ENCODE data around the gene POU2F3. TPM values are rescaled to one million over a fixed set of nuclear protein-coding genes. Genes with fewer than 3 reads are reported as not detected.

POU2F3 gene
- under 1 TPM in 1 of 5 experiments, not detected in 4; 0.24 TPM for total RNA-seq
- polyA plus RNA-seq: not detected
- not detected for total RNA-seq

DNA sequence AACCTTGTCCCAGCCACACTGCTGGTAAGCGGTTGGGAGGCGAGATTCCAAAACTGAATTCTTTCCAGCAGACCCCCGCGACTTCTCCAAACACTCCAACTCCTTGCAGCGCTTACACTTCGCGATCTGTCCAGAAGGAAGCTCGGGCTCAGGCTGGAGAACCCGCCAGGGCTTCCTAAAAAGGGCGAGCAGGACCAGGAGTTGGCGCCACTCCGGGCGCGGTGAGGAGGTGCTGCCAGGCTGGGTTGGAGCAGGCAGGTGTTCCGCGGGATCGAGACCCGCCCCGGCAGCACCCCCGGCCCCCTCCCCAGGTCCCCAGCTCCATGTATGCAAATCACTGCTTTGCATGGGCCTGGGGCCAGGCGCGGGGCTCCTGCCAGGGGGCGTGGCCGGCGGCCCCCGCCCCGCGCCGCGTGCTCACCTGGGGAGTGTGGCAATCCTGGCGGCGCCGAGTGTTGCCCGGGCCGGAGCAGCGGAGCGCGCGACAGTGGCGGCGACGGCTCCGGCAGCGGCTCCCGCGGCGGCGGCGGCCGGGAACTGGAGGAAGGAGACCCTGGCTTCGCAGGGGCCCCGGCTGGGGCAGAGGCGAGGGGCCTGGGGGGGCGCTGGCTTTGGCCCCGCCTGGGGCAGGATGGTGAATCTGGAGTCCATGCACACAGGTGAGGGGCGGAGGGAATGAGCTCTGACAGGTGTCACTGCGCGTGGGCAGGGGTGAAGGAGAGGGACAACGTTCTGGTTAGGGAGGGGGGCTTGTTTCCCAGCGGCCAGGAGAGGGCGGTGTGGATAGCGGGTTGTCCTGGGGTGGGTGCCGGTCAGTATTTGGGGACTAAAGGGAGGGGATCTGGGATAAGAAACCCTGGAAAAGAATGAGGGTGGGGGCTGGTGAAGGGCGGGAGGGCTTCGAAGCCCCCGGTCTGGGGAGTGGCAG is at the start of gene POU2F3:
TSS of gene POU2F3 (plus strand) at position 428 of the 928 bp plus-strand sequence. CDS start at position 632, 204 bp downstream.
- H3K4me1 ChIP-seq (ENCODE audit: control insufficient read depth in 2 of 2, insufficient read depth in 2 of 2, low read length in 2 of 2): no peaks in the 10 kb centered on the region
- no peak for DNase-seq

DNA sequence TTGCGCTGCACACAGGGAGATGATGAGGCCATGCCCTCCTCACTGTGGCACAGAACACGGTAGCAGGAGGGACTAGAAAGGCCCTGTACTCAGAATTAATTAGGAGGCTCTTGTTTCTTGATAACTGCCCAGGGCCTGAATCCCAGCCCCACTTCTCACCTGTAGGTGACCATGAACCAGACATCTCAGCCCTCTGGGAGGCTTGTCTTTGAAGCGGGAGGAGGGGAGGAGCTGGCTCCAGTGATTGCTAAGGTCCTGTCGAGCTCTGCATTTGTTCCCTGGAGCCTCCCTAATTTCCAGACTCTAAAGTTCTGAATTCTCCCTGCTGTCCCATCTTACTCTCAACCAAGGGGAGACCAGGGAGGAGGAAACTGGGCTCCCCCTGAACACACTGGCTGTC is 48.9 kb upstream of the POU2F3 start:
- no peak overlapping the region for H3K4me3 Mint-ChIP-seq
- DNase-seq: no peak
- no peak overlapping the region for H3K27ac ChIP-seq (ENCODE audit: low read depth, low read length)
- H3K4me3 ChIP-seq (ENCODE audit: low read length): no peak overlapping the region
- ATAC-seq: no peak
- peaks cover 0 to 23% (median 4%) of the 10 kb centered on the region in 5 donors for H3K27me3 Mint-ChIP-seq
- H3K27ac Mint-ChIP-seq: no peak overlapping the region
- ChIA-PET CTCF (interaction anchor here (0.6 kb wide), 1 partner anchor 1001 kb away, joined by 5 read pairs; no protein-coding TSS in a partner anchor), POLR2A (no interaction called here)
- no peaks in the 10 kb centered on the region for H3K36me3 Mint-ChIP-seq
- peaks cover 0 to 2% (median 0%) of the 10 kb centered on the region in 7 donors for H3K4me1 Mint-ChIP-seq
- no peaks in the 10 kb centered on the region for H3K27me3 ChIP-seq (ENCODE audit: control insufficient read depth in 2 of 2, insufficient read depth in 2 of 2, low read length in 2 of 2)
- no peaks in the 10 kb centered on the region for H3K9me3 ChIP-seq (ENCODE audit: control insufficient read depth in 2 of 3, low read length in 3 of 3)
- intact Hi-C loops (cut with micrococcal nuclease): no loop called here
- H3K9me3 Mint-ChIP-seq: peaks cover 0 to 2% (median 0%) of the 10 kb centered on the region in 11 donors
- no peaks in the 10 kb centered on the region for H3K36me3 ChIP-seq (ENCODE audit: control insufficient read depth in 2 of 3, insufficient read depth in 3 of 3, low read length in 3 of 3)
- H3K4me1 ChIP-seq (ENCODE audit: control insufficient read depth in 2 of 2, insufficient read depth in 2 of 2, low read length in 2 of 2): no peaks in the 10 kb centered on the region

More for the DNA sequence above, at the start of gene POU2F3:
- H3K36me3 Mint-ChIP-seq: peaks cover 0 to 6% (median 0%) of the 10 kb centered on the region in 5 donors
- Histone ChIP-seq H3K4me3 (ENCODE audit: low read length) (no peak within 1 kb of the TSS), H3K9me3 (ENCODE audit: control insufficient read depth in 2 of 3, low read length in 3 of 3) (no peaks in the 10 kb centered on the region), H3K27ac (ENCODE audit: low read depth, low read length) (no peak within 1 kb of the TSS), H3K27me3 (ENCODE audit: control insufficient read depth in 2 of 2, insufficient read depth in 2 of 2, low read length in 2 of 2) (peaks cover 0 to 4% of the 10 kb centered on the region in 2 donors), H3K36me3 (ENCODE audit: control insufficient read depth in 2 of 3, insufficient read depth in 3 of 3, low read length in 3 of 3) (no peaks in the 10 kb centered on the region)
- ChIA-PET POLR2A (no interaction called here), CTCF (interaction anchor here (0.6 kb wide), 1 partner anchor 65 kb away, joined by 3 read pairs; no protein-coding TSS in a partner anchor)
- H3K27ac Mint-ChIP-seq: no peak within 1 kb of the TSS
- peaks cover 0 to 5% (median 0%) of the 10 kb centered on the region in 11 donors for H3K9me3 Mint-ChIP-seq
- H3K4me1 Mint-ChIP-seq: peaks cover 0 to 21% (median 0%) of the 10 kb centered on the region in 7 donors
- intact Hi-C loops (cut with micrococcal nuclease): no loop called here
- H3K4me3 Mint-ChIP-seq: no peak within 1 kb of the TSS
- peaks cover 58 to 83% (median 64%) of the 10 kb centered on the region in 5 donors for H3K27me3 Mint-ChIP-seq
- no peak for ATAC-seq

DNA sequence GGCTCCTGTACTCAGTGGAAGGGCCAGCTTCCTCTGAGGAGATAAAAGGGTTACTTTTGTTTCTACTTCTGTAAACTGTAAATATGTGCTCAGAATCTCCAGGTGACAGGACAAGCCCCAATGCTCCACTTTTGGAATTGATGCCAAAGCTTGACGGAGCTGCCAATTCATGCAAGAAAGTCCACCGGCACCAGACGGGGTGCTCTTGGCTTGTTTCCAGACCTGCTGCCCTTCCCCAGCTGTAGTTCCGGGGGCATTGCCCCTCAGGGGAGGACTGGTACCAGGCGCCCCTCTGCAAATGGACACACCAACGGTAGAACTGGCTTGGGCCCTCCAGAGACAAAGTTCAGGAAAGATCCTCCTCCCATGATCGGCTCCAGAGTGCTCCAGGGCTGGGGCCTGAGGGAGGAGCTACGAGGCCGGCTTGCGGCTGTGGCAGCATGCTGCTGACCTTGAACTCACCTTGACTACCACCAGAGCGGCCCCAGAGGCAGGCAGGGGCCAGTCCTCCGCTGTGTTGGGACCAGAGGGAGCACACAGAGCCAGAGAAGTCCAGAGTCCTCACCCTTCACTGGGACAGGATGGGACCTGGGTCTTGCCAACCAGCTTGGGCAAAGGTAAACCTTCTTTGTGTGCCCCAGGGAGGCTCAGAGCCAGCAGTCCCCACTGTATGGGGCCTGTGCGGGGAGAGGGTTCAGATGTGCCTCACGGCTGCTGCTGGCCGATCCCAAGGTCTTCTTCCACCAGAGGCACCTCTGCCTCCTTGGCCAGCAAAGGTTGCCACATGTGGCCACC is 46.9 kb upstream of the POU2F3 start:
- no peak for DNase-seq
- no peak overlapping the region for H3K27ac ChIP-seq (ENCODE audit: low read depth, low read length)
- no peaks in the 10 kb centered on the region for H3K36me3 ChIP-seq (ENCODE audit: control insufficient read depth in 2 of 3, insufficient read depth in 3 of 3, low read length in 3 of 3)
- H3K36me3 Mint-ChIP-seq: no peaks in the 10 kb centered on the region
- H3K27me3 Mint-ChIP-seq: peaks cover 0 to 21% (median 6%) of the 10 kb centered on the region in 5 donors
- H3K9me3 ChIP-seq (ENCODE audit: control insufficient read depth in 2 of 3, low read length in 3 of 3): no peaks in the 10 kb centered on the region
- no peaks in the 10 kb centered on the region for H3K4me1 ChIP-seq (ENCODE audit: control insufficient read depth in 2 of 2, insufficient read depth in 2 of 2, low read length in 2 of 2)
- H3K4me3 ChIP-seq (ENCODE audit: low read length): no peak overlapping the region
- POLR2A ChIA-PET: no interaction called here
- no peaks in the 10 kb centered on the region for H3K9me3 Mint-ChIP-seq
- intact Hi-C loops (cut with micrococcal nuclease): no loop called here
- H3K27ac Mint-ChIP-seq: no peak overlapping the region
- ATAC-seq: no peak
- CTCF ChIA-PET: interaction anchor here (0.7 kb wide), 1 partner anchor 40 kb away, joined by 3 read pairs; no protein-coding TSS in a partner anchor
- no peaks in the 10 kb centered on the region for H3K27me3 ChIP-seq (ENCODE audit: control insufficient read depth in 2 of 2, insufficient read depth in 2 of 2, low read length in 2 of 2)
- H3K4me3 Mint-ChIP-seq: no peak overlapping the region
- peaks cover 0 to 2% (median 0%) of the 10 kb centered on the region in 7 donors for H3K4me1 Mint-ChIP-seq

DNA sequence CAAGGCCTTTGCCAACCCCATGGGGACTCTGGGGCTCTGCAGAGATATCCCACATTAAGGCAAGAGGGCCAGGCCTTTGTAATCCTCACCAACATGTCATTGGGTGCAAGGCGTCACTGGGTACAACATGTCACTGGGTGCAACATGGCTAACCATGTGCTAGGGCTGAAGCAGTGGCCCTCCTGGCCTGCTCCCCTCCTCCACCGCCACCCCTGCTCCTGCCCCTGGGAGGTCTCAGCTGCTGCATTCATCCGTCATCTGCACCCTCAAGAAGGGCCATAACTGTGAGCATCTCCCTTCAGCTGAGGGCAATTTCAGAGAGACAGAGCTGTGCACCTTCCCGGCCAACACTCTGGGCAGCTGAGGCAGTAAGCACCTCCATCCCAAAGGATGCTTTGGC is 45.8 kb upstream of the POU2F3 start:
- intact Hi-C loops (cut with micrococcal nuclease): no loop called here

DNA sequence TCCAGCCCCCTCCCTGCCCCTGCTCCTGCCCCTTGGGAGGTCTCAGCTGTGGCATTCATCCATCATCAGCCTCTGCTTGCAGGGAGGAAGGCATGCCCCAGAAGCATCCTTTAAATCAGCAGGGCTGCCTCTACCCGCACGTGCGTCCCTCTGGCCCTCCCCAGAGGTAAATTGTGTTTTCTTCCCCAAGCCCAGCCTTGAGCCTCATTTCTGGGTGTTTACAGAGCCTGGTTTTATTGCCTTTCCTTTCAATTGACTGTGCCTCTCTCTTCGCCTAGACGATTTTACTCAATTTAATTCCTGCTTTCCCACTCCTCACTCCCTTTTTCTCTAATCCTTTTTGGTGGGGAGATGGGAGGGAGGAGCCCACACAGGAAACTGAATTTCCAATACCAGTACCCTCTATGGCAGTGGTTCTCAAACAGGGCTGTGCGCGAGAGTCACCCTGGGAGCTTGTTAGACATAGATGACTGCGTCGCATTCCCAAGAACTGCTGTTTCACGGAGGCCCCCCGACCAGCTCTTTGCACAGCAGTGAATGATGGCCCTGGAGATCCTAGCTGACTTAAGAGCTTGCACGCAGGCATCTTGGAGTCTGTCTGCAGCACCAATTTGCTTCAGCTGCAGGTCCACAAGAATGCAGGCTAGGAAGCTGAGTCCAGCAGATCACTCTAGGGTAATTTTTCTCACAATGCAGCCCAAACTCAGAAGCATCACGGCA is 44.2 kb upstream of the POU2F3 start:
- POLR2A ChIA-PET: no interaction called here
- intact Hi-C loops (cut with micrococcal nuclease): no loop called here
- CTCF ChIA-PET: no interaction called here
- H3K27me3 Mint-ChIP-seq: peaks cover 5 to 15% (median 8%) of the 10 kb centered on the region in 5 donors
- peaks cover 0 to 2% (median 0%) of the 10 kb centered on the region in 7 donors for H3K4me1 Mint-ChIP-seq
- H3K9me3 Mint-ChIP-seq: no peaks in the 10 kb centered on the region
- Histone ChIP-seq H3K4me3 (ENCODE audit: low read length) (no peak overlapping the region), H3K9me3 (ENCODE audit: control insufficient read depth in 2 of 3, low read length in 3 of 3) (no peaks in the 10 kb centered on the region), H3K36me3 (ENCODE audit: control insufficient read depth in 2 of 3, insufficient read depth in 3 of 3, low read length in 3 of 3) (no peaks in the 10 kb centered on the region), H3K4me1 (ENCODE audit: control insufficient read depth in 2 of 2, insufficient read depth in 2 of 2, low read length in 2 of 2) (no peaks in the 10 kb centered on the region), H3K27ac (ENCODE audit: low read depth, low read length) (no peak overlapping the region), H3K27me3 (ENCODE audit: control insufficient read depth in 2 of 2, insufficient read depth in 2 of 2, low read length in 2 of 2) (no peaks in the 10 kb centered on the region)
- DNase-seq (no peak), ATAC-seq (no peak)
- H3K36me3 Mint-ChIP-seq: no peaks in the 10 kb centered on the region
- no peak overlapping the region for H3K27ac Mint-ChIP-seq
- H3K4me3 Mint-ChIP-seq: no peak overlapping the region

More for the DNA sequence above, 45.8 kb upstream of the POU2F3 start:
- no peaks in the 10 kb centered on the region for H3K36me3 Mint-ChIP-seq
- DNase-seq (no peak), ATAC-seq (no peak)
- H3K9me3 Mint-ChIP-seq: no peaks in the 10 kb centered on the region
- H3K4me3 Mint-ChIP-seq: no peak overlapping the region
- peaks cover 0 to 16% (median 6%) of the 10 kb centered on the region in 5 donors for H3K27me3 Mint-ChIP-seq
- no peaks in the 10 kb centered on the region for H3K36me3 ChIP-seq (ENCODE audit: control insufficient read depth in 2 of 3, insufficient read depth in 3 of 3, low read length in 3 of 3)
- no peaks in the 10 kb centered on the region for H3K4me1 ChIP-seq (ENCODE audit: control insufficient read depth in 2 of 2, insufficient read depth in 2 of 2, low read length in 2 of 2)
- no peak overlapping the region for H3K27ac Mint-ChIP-seq
- ChIA-PET POLR2A (no interaction called here), CTCF (interaction anchor here (0.6 kb wide), 2 partner anchors 28 to 1504 kb away, joined by 3 to 5 read pairs; no protein-coding TSS in a partner anchor)
- H3K9me3 ChIP-seq (ENCODE audit: control insufficient read depth in 2 of 3, low read length in 3 of 3): no peaks in the 10 kb centered on the region
- peaks cover 0 to 2% (median 0%) of the 10 kb centered on the region in 7 donors for H3K4me1 Mint-ChIP-seq
- H3K27ac ChIP-seq (ENCODE audit: low read depth, low read length): no peak overlapping the region
- H3K27me3 ChIP-seq (ENCODE audit: control insufficient read depth in 2 of 2, insufficient read depth in 2 of 2, low read length in 2 of 2): no peaks in the 10 kb centered on the region
- no peak overlapping the region for H3K4me3 ChIP-seq (ENCODE audit: low read length)

DNA sequence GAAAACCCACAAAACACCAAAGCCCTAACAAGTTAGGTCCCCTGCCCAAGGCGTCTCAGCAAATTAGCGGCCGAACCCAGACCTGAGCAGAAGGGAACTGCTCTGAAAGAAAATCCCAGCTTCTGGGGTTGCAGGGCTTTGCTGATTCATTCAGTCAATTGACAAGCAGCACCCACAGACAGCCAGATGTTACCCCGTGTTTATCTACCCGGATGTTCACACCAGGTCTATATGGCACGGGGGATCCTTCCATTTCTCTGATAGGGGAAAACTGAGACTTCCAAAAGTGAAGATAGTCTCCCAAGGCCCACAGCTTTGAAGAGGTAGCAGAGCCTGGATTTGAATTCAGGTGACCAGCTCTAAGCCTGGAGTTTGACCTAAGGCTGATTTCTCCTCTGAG is 43.1 kb upstream of the POU2F3 start:
- intact Hi-C loops (cut with micrococcal nuclease): no loop called here
- no peak for ATAC-seq
- ChIA-PET CTCF (no interaction called here), POLR2A (no interaction called here)
- peaks cover 6 to 18% (median 7%) of the 10 kb centered on the region in 5 donors for H3K27me3 Mint-ChIP-seq
- H3K4me1 Mint-ChIP-seq: peaks cover 0 to 2% (median 0%) of the 10 kb centered on the region in 7 donors
- Histone ChIP-seq H3K27ac (ENCODE audit: low read depth, low read length) (no peak overlapping the region), H3K27me3 (ENCODE audit: control insufficient read depth in 2 of 2, insufficient read depth in 2 of 2, low read length in 2 of 2) (no peaks in the 10 kb centered on the region), H3K9me3 (ENCODE audit: control insufficient read depth in 2 of 3, low read length in 3 of 3) (no peaks in the 10 kb centered on the region), H3K4me3 (ENCODE audit: low read length) (no peak overlapping the region), H3K36me3 (ENCODE audit: control insufficient read depth in 2 of 3, insufficient read depth in 3 of 3, low read length in 3 of 3) (no peaks in the 10 kb centered on the region), H3K4me1 (ENCODE audit: control insufficient read depth in 2 of 2, insufficient read depth in 2 of 2, low read length in 2 of 2) (no peaks in the 10 kb centered on the region)
- no peak for DNase-seq
- no peak overlapping the region for H3K27ac Mint-ChIP-seq
- H3K9me3 Mint-ChIP-seq: no peaks in the 10 kb centered on the region
- no peaks in the 10 kb centered on the region for H3K36me3 Mint-ChIP-seq
- no peak overlapping the region for H3K4me3 Mint-ChIP-seq
